Stomach (tissue), 9 donors: ENCODE measurements around the gene ETNK2. TPM values are rescaled to one million over a fixed set of nuclear protein-coding genes. Genes with fewer than 3 reads are reported as not detected.

Experiments used
- DNase-seq, 2 donors: peaks; one replicate each; pipeline versions ENCODE4 v3.0.0 to v3.0.0-alpha.2; 2013 to 2019
- H3K27ac ChIP-seq, 5 donors: fragments of 200-600 bp in 4 of 5; sonication (generic) in 4 of 5; one replicate each; pipeline ENCODE4 v1.5.1; 2013 to 2019; ENCODE audit warnings: mild to moderate bottlenecking in 1 of 5, moderate library complexity in 1 of 5
- H3K27me3 ChIP-seq, 3 donors: fragments of 200-600 bp; sonication (generic); one replicate each; pipeline ENCODE4 v1.5.1; 2017 to 2019; ENCODE audit warnings: mixed run types in 1 of 3
- H3K36me3 ChIP-seq, 4 donors: fragments of 200-600 bp; sonication (generic); 1 replicate in 3 of 4; 2 replicates in 1 of 4; pipeline ENCODE4 v1.5.1; 2016 to 2019
- H3K4me1 ChIP-seq, 4 donors: fragments of 200-600 bp; sonication (generic); one replicate each; pipeline ENCODE4 v1.5.1; 2016 to 2019
- H3K4me3 ChIP-seq, 4 donors: fragments of 200-600 bp; sonication (generic) in 3 of 4; one replicate each; pipeline ENCODE4 v1.5.1; 2016 to 2019; ENCODE audit warnings: mild to moderate bottlenecking in 1 of 4
- H3K9me3 ChIP-seq, 4 donors: fragments of 200-600 bp; sonication (generic); one replicate each; pipeline ENCODE4 v1.5.1; 2016 to 2019
- EP300 ChIP-seq: sonication (generic); formaldehyde crosslinking; IDR thresholded peaks from one replicate; pipeline ENCODE4 v1.6.1; 2017; ENCODE audit warnings: antibody characterized with exemption
- POLR2A ChIP-seq, 4 donors: fragments of 450-650 bp; IDR thresholded peaks; one replicate each; pipeline ENCODE4 v1.6.1; 2016; ENCODE audit warnings: antibody characterized with exemption in 4 of 4, control low read depth in 2 of 4, mild to moderate bottlenecking in 1 of 4, moderate library complexity in 1 of 4
- POLR2AphosphoS5 ChIP-seq, 3 donors: sonication (generic); formaldehyde crosslinking; IDR thresholded peaks; one replicate each; pipeline ENCODE4 v1.6.1; 2016; ENCODE audit warnings: antibody characterized with exemption in 3 of 3
- WGBS, 5 donors: extraction: QIAGEN DNeasy Blood & Tissue Kit in 3 of 5; methylation state at CpG; one replicate each; pipeline versions ENCODE4 v1.1.5 to v1.1.7; 2013 to 2018; 5-methylcytosine and 5-hydroxymethylcytosine counted together
- intact Hi-C: fragments of 100-400 bp; cut with DNase I; formaldehyde crosslinking; loops from one replicate; pipeline ENCODE4 v1.15.1; 2023; ENCODE audit warnings: low total_unique reads
- polyA plus RNA-seq, 3 donors: library from polyadenylated mRNA; stranded (reverse); fragments of 200-250 nt; gene quantifications; one replicate each; pipeline ENCODE4 v1.2.3, GENCODE V29; 2013
- total RNA-seq, 5 donors: library from RNA; depleted of rRNA; stranded (reverse); fragments of >200 nt; gene quantifications; one replicate each; pipeline versions ENCODE4 v1.1.0 to v1.2.3, GENCODE V29; 2014 to 2016
- TF ChIP-seq, protein P1 (sequence below), 7 experiments: fragments of 450-650 bp in 4 of 7; fragments of 200-600 bp in 3 of 7; sonication (generic) in 3 of 7; IDR thresholded peaks; one replicate each; pipeline ENCODE4 v1.5.1; 2016 to 2019; ENCODE audit warnings: antibody characterized with exemption in 7 of 7, control low read depth in 2 of 7, mild to moderate bottlenecking in 1 of 7
- donor health status: healthy with polysubstance abuse.
- donor health status: Bipolar disorder and iron deficiency.
- donor health status: healthy.

Gene ETNK2
- total and polyA plus RNA-seq, 8 donors, result 0.45 to 12.2 (median 7.1) TPM

DNA sequence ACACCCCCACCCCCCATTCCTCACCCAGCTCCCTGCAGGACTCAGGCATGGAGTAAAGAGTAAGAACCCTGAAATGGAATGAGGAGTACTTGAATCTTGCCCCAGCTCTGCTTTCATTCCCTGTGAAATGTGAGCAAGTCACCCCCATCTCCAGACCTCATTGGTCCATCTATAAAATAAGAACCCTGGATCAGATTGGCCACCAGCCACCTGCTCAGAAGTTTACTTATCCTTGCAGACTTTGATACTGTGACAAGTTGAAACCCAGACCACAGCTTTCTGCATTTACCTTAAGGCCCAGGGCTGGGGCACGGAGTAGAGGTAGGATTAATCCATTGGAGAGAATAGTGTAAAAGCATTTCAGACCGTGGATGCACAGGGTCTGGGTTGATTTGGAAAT, 42.2 kb upstream of the ETNK2 start:
- no peak overlapping the region for H3K4me3 ChIP-seq
- H3K27ac ChIP-seq, result peak overlapping the region in 4 of 5 donors; percentile 6 to 58 (median 28)
- WGBS, 5 donors, result 30 to 48% (median 40%) methylated on average over 2 of the region's 2 CpGs
- H3K9me3 ChIP-seq, result no peaks in the 10 kb centered on the region
- H3K27me3 ChIP-seq, result peaks cover 0 to 65% (median 3%) of the 10 kb centered on the region in 3 donors
- H3K36me3 ChIP-seq, result no peaks in the 10 kb centered on the region
- peaks cover 21 to 50% (median 30%) of the 10 kb centered on the region in 4 donors for H3K4me1 ChIP-seq
- intact Hi-C loops, result no loop called here
- DNase-seq, result peak; percentile 82 to 84
- TF ChIP-seq POLR2AphosphoS5 (IDR thresholded peaks at IDR 0.05), result no peak
- no peak for TF ChIP-seq POLR2A (IDR thresholded peaks at IDR 0.05)
- TF ChIP-seq EP300, result no peak
- TF ChIP-seq, protein P1, sequence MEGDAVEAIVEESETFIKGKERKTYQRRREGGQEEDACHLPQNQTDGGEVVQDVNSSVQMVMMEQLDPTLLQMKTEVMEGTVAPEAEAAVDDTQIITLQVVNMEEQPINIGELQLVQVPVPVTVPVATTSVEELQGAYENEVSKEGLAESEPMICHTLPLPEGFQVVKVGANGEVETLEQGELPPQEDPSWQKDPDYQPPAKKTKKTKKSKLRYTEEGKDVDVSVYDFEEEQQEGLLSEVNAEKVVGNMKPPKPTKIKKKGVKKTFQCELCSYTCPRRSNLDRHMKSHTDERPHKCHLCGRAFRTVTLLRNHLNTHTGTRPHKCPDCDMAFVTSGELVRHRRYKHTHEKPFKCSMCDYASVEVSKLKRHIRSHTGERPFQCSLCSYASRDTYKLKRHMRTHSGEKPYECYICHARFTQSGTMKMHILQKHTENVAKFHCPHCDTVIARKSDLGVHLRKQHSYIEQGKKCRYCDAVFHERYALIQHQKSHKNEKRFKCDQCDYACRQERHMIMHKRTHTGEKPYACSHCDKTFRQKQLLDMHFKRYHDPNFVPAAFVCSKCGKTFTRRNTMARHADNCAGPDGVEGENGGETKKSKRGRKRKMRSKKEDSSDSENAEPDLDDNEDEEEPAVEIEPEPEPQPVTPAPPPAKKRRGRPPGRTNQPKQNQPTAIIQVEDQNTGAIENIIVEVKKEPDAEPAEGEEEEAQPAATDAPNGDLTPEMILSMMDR (IDR thresholded peaks at IDR 0.05), result no peak

DNA sequence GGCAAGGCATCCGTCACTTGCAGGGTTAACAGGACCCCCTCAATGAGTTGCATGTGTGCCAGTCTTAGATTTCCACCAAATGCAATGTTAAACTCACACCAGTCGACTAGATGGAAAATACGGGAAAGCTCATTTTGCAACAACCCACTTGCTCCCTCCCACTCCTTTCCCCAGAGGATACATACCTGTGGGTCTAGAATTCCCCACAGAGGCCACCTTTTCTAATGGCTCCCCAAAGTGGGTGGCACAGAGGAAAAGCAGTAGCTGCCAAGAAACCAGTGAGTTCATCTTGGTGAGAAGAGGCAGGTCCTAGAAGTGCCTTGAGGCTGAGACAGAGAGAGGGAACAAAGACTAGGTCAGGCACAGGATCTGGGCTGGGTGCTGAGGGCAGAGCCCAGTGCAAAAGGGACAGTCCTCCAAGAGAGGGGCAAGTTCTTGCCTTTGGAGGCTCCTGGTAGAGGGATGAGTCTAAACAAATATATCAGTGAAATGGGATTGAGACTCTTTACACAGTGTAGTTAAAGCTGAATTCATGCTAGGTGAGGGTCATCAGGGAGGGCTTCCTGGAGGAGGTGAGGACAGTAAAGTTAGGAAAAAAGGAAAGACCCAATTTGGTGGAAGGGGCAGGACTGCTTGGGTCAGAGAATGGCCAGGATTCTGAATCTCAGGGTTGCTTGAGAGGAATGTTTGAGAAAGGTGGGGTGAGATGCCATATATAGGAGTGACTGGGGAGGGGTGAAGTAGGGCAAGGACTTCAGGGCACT, 40.9 kb upstream of the ETNK2 start:
- TF ChIP-seq POLR2A (IDR thresholded peaks at IDR 0.05), result no peak
- TF ChIP-seq, protein P1 (IDR thresholded peaks at IDR 0.05), result no peak
- TF ChIP-seq EP300, result no peak
- TF ChIP-seq POLR2AphosphoS5 (IDR thresholded peaks at IDR 0.05), result no peak
- peaks cover 0 to 70% (median 9%) of the 10 kb centered on the region in 3 donors for H3K27me3 ChIP-seq

GRCh38 chr1:204192046-204192445, 40.2 kb upstream of the ETNK2 start:
- no peak overlapping the region for H3K4me3 ChIP-seq
- WGBS, 5 donors, result 75 to 93% (median 84%) methylated on average over 2 of the region's 2 CpGs
- peaks cover 21 to 50% (median 27%) of the 10 kb centered on the region in 4 donors for H3K4me1 ChIP-seq
- no peaks in the 10 kb centered on the region for H3K36me3 ChIP-seq
- H3K27ac ChIP-seq, result no peak overlapping the region
- intact Hi-C loops, result no loop called here
- no peak for TF ChIP-seq POLR2AphosphoS5 (IDR thresholded peaks at IDR 0.05)
- no peak for TF ChIP-seq EP300
- no peak for TF ChIP-seq POLR2A (IDR thresholded peaks at IDR 0.05)
- TF ChIP-seq, protein P1 (IDR thresholded peaks at IDR 0.05), result no peak
- peaks cover 0 to 71% (median 9%) of the 10 kb centered on the region in 3 donors for H3K27me3 ChIP-seq
- DNase-seq, result no peak
- H3K9me3 ChIP-seq, result no peaks in the 10 kb centered on the region

More for the DNA sequence above, 40.9 kb upstream of the ETNK2 start:
- intact Hi-C loops, result no loop called here
- Histone ChIP-seq H3K27ac (peak overlapping the region in 1 of 5 donors; percentile 58), H3K9me3 (no peaks in the 10 kb centered on the region), H3K36me3 (no peaks in the 10 kb centered on the region), H3K4me3 (no peak overlapping the region), H3K4me1 (peaks cover 21 to 50% (median 27%) of the 10 kb centered on the region in 4 donors)
- 73 to 84% (median 80%) methylated on average over 3 of the region's 3 CpGs for WGBS, 5 donors
- DNase-seq, result no peak

- intact Hi-C loops, result no loop called here
- 35 to 74% (median 61%) methylated on average over 7 of the region's 7 CpGs for WGBS, 5 donors
- Histone ChIP-seq H3K4me3 (no peak overlapping the region), H3K9me3 (no peaks in the 10 kb centered on the region), H3K4me1 (peaks cover 21 to 50% (median 27%) of the 10 kb centered on the region in 4 donors), H3K27ac (peak overlapping the region; percentile 18 to 73 (median 69)), H3K27me3 (peaks cover 0 to 69% (median 9%) of the 10 kb centered on the region in 3 donors), H3K36me3 (no peaks in the 10 kb centered on the region)
- TF ChIP-seq POLR2A (IDR thresholded peaks at IDR 0.05) (no peak), EP300 (no peak), POLR2AphosphoS5 (IDR thresholded peaks at IDR 0.05) (no peak)
- TF ChIP-seq, protein P1 (IDR thresholded peaks at IDR 0.05), result no peak
- DNase-seq, result peak in 1 of 2 donors; percentile 55
Observed at GRCh38 chr1:204191456-204191855, 39.6 kb upstream of the ETNK2 start.
